NCI-H1436 (cell line): ENCODE results near the gene SZRD1.

Experiments used
- DNase-seq: peaks from one replicate; lab custom pipeline; 2025; lab: John Stamatoyannopoulos, UW

Gene SZRD1

DNA sequence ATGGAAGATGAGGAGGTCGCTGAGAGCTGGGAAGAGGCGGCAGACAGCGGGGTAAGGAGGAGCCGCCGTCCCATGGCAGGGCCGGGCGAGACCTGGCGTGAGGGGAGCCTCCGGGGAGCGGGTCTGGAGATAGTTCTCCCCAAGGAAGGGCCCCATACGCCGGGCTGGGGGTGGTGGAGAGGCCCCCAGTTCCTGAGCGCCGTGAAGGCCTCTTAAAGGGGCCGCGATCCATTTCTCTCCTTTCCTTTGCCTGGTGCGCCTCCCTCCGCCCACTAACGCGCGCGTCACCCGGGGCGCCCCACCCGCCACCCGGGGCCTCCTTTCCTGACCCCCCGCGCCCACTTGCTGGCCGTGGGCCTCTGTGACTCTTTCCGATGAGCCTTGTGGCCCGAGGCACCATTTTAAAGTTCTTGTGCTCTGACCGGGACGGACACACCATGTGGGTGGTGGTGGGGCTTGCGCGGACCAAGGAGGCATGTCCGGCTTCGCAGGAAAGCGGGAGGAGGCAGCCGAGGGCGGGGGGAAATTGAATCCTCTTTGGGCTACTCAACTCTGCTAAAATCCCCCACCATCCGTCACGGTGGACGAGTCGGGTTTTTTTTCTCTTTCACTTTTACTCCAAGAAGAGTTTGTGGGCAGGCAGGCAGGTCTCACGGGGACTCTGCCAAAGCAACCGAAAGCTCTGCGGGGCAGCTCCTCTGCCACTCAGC lies 371 bp downstream of the SZRD1 start:
- peak; percentile 61 for DNase-seq

- no peak for DNase-seq
Measured at GRCh38 chr1:16367968-16368890, 1.2 kb downstream of the SZRD1 start.

DNA sequence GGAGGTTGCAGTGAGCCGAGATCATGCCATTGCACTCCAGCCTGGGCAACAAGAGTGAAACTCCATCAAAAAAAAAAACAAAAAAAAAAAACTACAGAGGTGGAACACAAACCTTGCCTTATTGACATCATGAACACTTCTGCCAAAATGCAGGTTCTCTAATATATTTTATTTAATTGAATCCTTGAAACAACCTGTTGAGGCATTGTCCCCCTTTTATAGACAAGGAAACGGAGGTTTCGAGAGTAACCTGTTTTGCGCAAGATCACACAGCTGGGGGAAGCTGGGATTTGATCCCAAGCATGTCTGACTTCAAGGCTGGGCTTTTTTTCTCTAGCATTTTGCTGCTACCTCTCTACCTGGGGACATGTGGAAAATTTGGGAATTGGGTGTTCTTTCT lies 2.8 kb downstream of the SZRD1 start:
- no peak for DNase-seq

DNA sequence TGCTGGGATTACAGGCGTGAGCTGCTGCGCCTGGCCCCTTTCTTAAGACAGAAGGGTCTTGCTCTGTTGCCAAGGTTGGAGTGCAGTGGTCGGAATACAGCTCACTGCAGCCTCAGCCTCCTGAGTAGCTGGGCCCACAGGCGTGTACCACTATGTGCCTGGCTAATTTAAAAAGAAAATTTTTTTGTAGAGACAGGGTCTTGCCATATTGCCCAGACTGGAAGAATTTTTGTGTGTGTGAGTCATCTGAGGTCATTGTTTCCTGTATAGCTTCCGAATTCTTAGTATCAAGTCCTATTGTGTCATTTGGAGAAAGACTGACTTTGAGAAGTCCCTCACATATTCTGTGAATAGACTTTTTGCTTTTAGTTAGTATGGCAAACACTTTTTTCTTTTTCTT lies 4.7 kb downstream of the SZRD1 start:
- no peak for DNase-seq

DNA sequence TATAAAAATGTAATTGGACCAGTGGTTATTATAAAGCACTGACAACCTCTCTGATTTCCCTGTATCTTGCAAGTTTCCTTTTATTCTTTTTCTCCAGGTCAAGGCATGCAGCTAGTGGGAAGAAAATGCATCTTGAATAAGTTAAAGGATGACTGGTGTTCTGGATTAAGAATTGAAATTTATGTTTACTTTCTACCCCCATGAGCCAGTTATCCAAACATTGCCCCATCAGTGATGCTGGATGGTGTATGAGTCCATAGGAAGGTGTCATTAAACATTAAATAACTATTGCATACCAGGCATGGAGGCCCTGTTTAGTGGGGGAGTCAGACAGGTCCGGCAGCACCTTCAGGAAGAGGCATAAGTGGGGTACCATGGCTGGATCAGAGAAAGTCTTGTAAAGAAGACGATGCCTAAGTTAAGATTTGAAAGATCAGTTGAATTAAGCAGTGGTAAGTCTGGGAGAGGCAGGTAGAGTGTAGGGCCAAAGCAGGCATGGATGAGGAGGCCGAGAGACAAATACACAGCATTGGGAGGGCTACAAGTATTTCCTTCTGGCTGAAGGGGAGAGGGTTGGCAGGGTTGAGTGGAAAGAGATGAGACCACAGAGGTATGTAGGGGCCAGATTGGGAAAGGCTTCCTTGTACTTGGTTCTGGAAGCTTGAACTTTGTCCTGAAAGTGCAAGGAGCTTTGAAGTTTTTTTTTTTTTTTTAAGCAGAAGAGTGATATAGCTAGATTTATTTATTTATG lies 5.7 kb downstream of the SZRD1 start:
- DNase-seq, result no peak

- DNase-seq, result no peak
Measured at GRCh38 chr1:16374266-16374665, 7.2 kb downstream of the SZRD1 start.

GRCh38 chr1:16375521-16376340 lies 8.7 kb downstream of the SZRD1 start:
- DNase-seq, result no peak

- DNase-seq, result no peak
Measured at GRCh38 chr1:16376971-16377370, 9.9 kb downstream of the SZRD1 start.

GRCh38 chr1:16378443-16378842 lies 11.4 kb downstream of the SZRD1 start:
- no peak for DNase-seq

- DNase-seq, result no peak
Measured at GRCh38 chr1:16380868-16381267, 13.8 kb downstream of the SZRD1 start.

- no peak for DNase-seq
Measured at GRCh38 chr1:16383888-16384287, 16.8 kb downstream of the SZRD1 start.

- no peak for DNase-seq
Measured at GRCh38 chr1:16385659-16386453, 18.8 kb downstream of the SZRD1 start.

GRCh38 chr1:16386454-16387113 lies 19.5 kb downstream of the SZRD1 start:
- no peak for DNase-seq

GRCh38 chr1:16387201-16388188 lies 20.5 kb downstream of the SZRD1 start:
- no peak for DNase-seq

DNA sequence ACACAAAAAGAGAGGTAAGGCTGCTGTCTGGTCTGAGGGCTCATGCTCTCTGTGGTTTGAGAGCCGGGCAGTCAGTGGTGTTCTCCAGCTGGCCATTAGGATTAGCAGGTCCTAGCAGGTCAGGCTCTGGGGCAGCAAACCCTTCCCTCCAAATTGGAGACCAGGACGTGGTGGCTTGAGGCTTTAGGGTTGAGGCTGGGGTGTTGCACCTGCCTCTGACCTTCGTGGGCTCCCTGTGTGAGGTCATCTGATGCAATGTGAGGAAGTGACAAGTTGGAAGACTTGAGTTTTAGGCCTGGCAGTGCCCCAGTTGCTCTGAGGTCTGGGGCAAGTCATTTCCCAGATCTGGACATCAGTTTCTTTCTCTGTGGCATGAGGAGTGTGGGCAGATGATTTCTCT lies 24.4 kb downstream of the SZRD1 start:
- no peak for DNase-seq

DNA sequence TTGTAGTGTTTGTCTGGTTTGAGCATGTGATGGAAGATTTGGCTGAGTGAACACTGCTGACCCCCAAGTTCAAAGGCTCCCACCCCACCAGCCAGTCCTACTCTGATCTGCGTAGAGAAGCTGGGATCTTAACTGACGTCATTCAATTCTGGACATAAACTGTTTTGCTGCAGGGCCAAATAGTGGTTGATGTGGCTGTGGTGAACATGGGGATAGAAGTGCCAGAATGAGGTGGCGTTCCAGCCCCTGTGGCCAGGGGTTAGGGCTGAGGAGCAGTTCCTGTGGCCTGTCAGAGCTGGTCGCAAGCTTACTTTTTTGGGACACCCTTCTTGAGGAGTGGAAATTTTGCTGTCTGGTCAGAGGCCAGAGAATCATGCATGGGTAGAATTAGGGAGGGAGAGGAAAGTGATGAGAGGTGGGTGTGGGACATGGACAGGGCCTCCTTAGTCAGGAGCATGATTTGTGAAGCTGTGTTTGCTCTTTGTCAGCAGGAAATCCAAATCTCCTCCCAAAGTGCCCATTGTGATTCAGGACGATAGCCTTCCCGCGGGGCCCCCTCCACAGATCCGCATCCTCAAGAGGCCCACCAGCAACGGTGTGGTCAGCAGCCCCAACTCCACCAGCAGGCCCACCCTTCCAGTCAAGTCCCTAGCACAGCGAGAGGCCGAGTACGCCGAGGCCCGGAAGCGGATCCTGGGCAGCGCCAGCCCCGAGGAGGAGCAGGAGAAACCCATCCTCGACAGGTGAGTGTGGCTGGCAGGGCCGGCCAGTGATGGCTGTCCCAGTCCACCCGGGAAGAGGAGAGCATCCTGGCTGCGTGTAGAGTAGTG lies 25.9 kb downstream of the SZRD1 start:
- DNase-seq, result no peak

- no peak for DNase-seq
Measured at GRCh38 chr1:16393570-16394521, 26.8 kb downstream of the SZRD1 start.
